Stimulated activated CD8-positive, alpha-beta memory T cell treated with anti-CD3 and anti-CD28 coated beads, Interleukin-15, amount 100 ng/mL, for 4 hours (primary cell): ENCODE data around the gene SSH2.

Experiments
- DNase-seq, 2 donors: peaks; one replicate each; pipeline ENCODE4 v3.0.0-alpha.2; 2020; ENCODE audit warnings: low read depth in 2 of 2

Gene SSH2

GRCh38 chr17:29577001-29577370 is 353.0 kb downstream of the SSH2 start:
- no peak for DNase-seq

GRCh38 chr17:29576214-29577000 is 353.6 kb downstream of the SSH2 start:
- no peak for DNase-seq
